HG02642 (cell line): ENCODE measurements around the gene REPS2.

ENCODE experiments used
- ATAC-seq: cut with Tn5 transposase; IDR thresholded peaks from one replicate; pipeline ENCODE4 v1.9.1; 2021; ENCODE audit warnings: mild to moderate bottlenecking; ENCODE audit not compliant: unreplicated experiment, poor library complexity

The REPS2 gene

DNA sequence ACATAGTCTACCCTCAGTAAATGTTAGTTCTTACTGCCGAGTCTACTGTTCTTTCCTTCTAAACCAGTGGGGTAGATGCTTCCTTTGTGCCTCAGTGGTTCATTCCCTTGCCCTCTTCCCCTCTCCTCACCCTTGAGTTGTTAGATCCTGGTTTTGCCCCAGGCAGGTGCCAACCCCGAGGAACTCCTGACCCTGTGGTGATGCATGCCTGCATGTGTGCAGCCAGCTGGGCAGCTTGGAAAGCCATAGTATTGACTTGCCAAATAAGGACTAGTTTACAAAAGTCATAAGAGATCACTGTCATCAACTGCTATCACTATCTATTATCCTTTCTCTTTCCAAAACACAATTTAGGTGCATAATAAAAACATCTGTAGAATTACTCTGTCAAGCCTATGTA, 50.9 kb downstream of the REPS2 start:
- no peak for ATAC-seq

DNA sequence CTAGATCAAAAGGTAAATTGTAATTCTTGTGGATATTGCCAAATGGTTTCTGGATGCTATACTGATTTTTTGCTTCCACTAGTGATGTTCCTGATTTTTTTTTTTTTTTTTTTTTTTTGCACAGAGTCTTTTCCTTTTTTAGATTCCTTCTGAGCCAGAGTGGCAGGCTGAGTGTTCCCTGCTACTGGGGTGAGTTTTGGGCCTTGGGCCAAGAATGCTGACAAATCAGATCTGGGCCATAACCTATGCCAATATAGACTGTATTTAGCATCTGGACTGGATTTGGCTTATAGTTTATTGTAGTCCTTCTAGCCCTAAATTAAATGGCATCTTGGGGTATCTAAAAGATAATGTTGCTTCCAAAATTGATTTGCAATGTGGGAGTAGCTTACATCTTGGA, 52.8 kb downstream of the REPS2 start:
- ATAC-seq: no peak

DNA sequence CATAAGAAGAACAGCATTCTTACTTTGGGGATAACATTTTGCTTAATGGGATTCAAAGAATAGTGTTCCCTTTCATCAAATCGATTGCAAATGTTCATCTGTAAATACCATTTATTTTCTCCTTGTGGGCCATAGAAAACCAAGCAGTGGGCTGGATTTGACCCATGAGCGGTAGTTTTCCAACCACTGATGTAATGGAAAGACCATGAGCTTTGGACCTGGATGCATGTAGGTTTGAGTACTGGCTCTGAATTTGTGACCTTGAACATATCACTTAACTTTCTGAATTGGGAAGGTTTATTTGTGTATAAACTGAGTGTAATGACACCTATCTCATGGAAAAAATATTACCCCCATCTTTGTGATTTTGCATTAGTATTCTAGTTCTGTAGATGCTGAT, 54.3 kb downstream of the REPS2 start:
- ATAC-seq: no peak

DNA sequence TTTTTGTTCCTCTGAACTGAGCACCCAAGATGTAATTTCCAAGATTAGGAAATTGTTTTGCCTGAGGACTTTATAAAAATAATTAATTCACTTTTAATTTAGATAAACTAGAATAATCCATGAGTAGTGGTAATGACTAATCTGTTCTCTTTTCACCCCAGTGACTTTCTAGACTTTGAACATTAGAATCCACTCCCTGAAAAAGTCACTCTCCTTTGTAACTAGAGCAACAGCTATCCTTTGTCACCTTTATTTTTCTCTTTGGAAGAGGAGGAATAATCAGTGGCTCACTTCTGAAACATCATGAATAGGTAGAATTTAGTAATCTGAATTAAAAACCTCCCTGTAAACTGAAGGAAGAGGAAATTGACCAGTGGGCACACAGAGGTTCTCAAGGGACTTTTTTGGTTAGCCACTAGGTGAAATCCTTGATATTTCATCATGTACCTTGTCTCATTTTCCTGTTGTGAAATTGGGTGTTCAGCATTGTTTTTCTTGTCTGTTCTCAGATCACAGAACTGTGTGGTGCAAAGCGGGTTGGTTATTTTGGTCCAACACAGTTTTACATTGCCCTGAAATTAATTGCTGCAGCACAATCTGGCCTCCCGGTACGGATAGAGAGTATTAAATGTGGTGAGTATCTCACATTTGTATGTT, 59.4 kb downstream of the REPS2 start:
- no peak for ATAC-seq

DNA sequence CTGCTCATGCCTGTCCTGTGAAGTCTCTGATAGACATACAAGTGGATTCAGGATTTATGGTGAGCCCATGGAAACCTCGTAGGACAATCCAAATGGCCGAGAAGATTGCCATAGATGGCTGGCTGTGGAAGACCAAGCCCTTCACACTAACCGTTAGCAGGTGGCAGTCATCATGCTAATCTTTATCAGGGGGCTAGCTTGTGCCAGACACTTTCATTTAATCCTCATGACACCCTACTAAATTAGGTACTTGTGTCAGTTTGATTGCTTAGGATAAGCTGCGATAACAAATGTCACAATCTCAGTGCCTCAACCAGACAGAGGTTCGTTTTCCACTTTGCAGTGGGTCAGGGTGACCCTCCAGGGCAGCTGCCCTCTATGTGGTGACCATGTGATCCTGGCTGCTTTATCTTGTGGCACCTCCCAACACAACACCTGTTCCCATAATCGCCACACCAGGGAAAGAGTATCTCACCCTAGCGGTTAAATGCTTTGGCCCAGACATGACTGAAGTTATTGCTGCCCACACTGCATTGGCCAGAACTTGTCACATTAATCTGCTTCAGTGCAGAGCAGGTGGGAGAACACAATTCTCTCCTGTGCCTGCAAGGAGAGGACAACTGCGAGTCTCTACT, 60.8 kb downstream of the REPS2 start:
- no peak for ATAC-seq

DNA sequence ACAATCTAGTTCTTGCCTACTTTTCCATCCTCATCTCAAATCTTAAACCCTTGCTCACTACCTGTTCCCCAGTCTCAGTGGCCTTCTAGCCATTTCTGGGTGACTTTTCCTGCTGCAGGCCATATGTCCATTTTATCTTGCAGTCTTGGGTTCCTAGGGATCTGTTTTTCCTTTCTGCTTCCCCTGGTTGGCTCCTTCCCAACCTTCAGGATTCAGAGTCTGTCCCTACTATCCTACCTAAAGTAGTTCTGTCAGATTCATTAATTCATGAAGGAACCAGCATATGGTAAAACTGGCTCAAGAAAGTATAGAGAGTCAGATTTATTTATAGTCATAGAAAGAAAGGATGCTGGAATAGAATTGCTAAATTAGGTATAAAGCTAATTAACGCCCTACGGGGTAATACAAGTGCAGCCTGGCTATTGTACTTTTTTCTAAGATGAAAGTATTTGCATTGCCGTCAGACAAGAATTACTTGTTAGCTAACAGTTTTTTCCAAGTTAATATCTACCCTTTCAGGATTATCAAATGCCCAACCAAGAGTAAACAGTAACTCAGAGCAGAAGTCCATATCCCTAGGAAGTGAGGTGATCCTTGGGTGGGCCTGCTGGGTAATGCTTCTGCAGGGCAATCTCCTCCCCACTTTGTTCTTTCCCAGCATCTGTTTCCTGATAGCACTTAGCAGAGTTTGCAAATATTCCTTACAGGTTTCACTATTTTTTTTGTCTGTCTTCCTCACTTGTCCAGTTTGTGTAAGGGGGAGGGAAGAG, 63.6 kb downstream of the REPS2 start:
- no peak for ATAC-seq

DNA sequence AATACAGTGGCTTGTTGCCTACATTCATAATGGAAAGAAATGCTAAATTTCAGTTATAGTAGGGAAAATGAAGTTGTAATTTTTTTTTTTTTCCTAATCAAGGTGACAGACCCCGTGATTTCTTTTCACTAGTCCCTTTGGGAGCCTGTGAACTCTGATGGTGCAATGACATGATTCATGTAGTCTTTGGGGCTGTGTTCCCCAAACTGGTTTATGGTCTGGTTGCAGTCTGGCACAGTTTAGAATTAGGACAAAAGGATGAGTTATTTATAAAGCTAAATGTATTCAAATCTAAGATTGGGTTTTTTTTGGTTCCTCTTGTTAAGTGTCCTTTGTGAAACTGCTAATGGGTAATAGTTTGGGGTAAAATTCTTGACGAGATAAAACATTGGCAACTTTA, 66.0 kb downstream of the REPS2 start:
- ATAC-seq: no peak

DNA sequence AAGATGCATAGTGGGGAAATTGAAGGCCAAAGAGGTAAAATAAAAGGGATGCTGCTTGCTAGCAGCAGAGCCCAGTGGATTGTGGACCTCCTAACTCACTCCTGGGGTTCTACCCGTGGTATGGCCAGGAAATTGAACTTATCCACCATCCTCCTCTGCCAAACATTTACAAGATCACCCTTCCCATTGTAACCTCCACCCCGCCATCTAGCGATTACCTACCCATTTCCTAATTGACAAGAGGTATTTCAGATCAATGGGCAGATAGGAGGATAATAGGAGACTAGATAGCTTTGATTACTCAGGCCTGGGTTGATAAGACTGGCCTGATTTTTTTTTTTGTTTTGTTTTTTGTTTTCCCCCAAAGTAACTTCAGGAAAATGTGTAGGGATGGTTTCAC, 67.8 kb downstream of the REPS2 start:
- no peak for ATAC-seq

DNA sequence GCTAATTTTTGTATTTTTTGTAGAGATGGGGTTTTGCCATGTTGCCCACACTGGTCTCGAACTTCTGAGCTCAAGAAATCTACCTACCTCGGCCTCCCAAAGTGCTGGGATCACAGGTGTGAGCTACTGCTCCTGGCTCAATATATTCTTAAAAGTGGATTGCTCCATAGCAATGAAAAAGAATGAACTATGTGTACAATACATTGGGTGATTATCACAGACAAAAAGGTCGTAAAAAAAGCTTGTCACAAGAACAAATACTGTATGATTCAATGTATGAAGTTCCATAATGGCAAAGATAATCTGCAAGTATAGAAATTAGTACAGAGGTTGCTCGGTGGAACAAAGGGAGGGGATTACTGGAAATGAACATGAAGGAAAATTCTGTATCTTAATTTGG, 70.7 kb downstream of the REPS2 start:
- ATAC-seq: no peak

DNA sequence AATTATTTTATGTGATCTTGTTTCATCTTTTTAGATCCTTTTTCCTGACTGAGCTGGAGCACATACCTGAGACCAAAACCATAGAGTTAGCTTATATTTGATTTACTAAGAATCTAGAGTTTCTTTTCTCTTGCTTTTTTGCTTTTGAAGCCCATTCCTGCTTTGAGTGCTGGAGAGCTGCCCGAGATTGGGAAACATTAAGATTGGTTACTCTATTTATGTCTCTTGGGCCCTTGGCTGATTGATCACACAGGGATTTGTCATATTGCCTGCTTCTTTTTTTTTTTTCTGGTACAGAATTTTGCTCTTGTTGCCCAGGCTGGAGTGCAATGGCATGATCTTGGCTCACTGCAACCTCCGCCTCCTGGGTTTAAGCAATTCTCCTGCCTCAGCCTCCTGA, 73.9 kb downstream of the REPS2 start:
- no peak for ATAC-seq

DNA sequence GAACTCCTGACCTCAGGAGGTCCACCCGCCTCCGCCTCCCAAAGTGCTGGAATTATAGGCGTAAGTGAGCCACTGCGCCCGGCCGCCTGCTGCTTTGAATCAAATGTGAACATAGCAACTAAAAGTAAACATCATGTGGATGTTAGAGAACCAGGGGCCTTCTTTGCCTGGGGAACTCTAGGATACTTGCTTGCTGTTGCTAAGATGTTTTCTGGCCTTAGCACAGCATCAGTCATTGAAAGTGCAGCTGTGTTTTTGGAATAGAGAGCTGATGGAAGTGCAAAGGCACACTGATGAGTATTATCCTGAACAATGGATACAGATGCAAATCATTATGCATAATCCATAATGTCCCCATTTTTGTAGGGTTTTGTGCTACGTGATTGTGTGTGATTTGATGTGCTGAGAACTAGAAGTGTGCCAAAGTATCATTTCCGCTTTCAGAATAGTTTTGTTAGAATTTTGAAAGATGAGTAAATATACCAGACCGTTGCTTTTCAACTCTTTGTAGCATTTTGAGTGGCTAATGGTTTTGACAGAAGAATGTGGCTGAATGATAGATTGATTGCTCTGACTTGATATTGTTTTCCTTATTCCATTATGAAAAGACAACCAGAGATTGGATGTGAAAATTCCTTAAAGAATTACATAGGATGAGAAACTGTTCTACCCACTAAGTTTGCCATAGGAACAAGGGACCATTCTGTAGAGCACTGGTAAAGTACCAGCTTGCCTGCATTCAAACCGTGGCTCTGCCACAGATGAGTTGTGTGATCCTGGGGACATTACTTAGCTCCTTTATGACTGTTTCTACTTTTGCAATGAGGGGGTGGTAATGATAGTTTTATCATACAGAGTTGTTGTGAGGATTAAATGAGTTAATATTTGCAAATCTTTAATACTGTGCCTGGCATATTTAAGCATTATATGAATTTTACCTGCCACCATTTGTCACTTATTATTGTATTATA, 74.7 kb downstream of the REPS2 start:
- no peak for ATAC-seq

DNA sequence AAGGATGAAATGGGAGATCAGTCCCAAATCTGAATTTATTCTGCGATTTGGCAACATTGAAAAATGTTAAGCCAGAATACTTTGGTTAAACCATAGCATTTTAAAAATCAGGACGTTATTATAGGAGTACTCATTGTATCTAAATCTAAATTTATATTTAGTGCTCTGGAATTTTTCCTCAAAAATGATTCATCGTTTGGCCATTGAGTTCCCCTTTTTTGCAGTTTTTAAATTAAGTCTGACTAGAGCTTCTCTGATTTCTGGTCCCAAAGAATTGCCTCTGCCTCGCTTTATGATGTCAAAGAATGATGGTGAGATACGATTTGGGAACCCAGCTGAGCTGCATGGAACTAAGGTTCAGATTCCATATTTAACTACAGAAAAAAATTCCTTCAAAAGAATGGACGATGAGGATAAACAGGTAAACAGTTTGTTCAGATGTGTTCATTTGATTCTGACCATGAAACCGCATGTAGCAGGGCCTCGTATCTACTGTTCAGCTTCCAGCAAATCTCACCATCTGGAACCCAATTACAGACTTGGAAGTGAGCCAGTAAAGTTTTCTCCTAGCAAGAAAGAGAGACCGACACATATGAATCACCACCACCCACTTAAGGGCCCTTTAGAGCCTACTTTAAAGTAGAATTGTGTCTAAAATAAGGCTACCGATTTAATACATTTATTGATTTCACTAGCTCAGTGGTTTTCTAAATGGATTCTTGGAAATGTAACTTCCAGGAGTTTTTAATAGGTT, 75.6 kb downstream of the REPS2 start:
- ATAC-seq: no peak

DNA sequence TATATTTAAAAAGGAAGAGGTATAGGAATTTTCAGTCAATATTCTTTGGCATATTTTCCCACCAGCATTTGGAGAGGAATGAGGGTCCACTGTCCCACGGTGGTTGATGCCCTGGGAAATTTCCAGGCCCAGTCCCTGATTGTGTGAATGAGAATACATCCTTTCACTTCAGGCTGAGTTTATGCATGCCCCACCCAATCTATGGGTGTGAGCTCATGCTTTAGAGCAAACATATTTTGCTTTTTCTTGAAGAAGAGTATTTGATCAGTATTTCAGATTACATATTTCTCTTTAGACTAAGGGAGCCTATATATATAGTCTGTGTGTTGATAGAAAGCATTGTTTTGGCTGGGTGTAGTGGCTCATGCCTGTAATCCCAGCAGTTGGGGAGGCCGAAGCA, 77.2 kb downstream of the REPS2 start:
- no peak for ATAC-seq

DNA sequence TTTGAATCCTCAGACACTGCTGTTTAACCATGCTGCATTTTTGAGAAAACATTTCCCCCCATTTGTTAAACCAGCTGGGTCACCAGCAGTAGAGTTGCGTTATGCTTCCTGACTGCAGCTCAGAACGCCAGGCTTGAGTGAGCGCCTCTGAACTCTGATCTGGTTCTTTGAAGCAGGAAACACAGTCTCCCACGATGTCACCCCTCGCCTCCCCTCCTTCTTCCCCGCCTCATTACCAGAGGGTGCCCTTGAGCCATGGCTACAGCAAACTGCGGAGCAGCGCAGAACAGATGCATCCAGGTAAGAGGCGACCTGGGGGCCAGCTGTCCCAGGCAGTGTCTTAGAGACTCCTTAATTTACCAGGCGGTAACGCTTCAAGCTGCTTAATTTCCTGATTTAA, 78.4 kb downstream of the REPS2 start:
- no peak for ATAC-seq

DNA sequence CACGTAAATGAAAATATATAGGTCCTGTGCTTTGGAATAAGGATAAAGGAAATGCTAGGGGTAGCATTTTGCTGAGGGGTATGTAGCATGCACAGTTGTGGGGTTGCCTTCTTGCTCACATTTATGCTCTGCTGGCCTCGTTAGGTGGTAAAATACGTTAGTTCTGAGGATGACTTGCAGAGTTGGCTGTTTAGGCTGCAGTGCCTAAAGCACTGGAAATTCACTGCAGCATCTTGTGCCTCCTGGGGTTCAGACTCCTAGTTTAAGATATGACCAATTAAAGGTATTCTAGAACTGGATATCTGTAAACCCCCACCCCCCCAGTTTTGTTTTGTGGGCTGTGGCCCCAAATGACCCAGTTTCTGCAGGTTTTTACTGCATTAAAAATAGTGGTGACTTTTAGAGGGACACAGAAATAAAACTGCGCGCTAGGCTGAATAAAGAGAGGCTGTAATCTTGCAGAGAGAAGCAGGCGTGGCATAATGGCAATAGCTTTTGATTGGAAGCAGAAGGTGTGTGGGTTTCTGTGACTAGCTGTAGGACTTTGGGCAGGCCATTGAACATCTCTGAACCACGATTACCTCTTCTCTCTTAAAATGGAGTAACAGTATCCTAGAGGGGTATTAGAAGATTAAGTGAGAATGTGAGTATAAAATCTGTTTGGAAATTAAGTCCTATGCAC, 79.3 kb downstream of the REPS2 start:
- no peak for ATAC-seq

DNA sequence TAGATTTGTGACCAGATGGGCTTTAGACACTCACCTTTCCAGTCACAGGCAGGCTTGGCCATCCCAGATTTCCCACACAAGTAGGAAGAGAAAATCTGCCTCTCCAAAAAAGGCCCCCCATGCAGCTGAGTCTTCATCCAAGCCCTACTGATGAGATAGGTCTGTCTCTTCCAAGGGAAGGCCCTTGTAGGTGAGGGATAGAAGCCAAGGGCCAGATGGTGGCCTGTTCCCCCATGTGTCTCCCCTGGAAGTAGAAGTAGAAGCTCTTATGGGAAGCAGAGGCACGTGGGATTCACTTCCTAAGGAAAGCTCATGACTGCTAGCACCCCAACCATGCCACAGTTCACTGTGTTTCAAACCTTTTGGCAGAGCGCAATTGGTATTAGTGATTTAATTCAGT, 81.5 kb downstream of the REPS2 start:
- no peak for ATAC-seq

DNA sequence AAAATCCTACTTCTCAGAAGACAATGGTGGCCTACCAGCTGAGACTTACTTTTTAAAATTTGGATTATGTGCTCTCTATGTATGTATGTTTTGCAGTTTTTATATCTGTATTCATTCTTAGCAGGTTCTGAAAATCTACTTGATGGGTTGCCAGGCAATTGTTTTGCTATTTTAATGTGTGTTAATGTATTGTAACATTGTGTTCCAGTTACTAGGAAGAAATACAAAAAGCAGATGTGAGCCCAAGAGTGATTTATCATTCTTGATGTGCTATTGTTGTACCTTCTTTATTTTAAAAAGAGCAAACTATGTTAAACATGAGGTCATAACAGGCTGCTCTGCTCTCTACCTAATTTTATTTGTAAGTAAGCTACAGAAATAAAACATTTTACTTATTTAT, 81.9 kb downstream of the REPS2 start:
- no peak for ATAC-seq

DNA sequence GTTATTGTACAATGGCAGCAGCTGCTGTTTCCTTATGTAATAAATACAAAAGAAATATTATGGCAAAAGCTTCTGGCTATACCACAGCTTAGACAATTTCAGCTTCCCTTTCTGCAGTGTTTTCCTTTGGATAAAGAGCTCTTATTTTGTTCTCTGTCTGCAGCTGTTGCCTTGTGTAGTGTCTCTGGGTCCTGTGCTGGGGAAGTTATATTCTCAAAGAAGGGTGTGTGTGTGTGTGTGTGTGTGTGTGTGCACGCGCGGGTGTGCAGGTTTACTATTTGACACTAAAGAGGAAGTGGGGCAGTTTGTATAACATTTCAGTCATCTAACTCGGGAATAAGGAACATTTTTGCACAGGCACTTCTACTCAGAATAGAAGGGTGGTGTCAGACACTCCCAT, 83.6 kb downstream of the REPS2 start:
- ATAC-seq: no peak

DNA sequence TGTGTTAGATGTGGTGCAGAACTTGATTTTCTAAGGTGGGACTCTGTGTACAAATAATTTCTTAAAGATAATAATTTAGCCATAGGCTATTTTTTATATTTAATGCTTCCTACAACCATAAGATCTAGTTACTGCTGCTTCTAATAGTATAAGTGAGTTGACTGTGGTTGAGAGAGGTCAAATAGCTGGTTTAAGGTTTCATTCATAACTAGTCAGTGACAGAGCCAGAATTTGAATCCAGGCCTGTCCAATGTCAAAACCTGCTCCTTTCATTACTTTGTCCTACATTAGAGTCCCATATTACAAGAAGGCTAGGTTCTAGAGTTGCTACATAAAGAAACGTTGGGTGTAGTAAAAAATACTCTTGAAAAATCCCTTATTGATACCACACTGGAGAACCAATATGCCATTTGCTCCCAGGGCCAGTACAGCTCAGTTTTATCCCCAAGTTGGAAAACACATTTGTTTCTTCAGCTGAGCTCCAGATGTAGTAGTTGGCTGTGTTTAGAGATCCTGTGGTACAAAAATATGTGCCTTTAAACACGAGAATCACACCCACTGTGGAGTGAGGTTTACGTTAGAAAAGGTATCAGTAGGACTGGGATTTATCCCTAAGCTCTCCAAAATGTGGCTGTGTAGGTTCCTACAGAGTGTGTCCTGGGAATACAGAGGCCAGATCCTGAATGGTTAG, 84.3 kb downstream of the REPS2 start:
- no peak for ATAC-seq
